ENCODE measurements around the gene VAT1L.
A peak's percentile ranks its signal among the peaks of the same experiment; 100 is the strongest.

Gene VAT1L

GRCh38 chr16:77788181-77789084 is at the start of gene VAT1L:
Gene VAT1L, plus strand, starts transcription at chr16:77788564. Its CDS starts 119 bp downstream, at chr16:77788683.
- Histone ChIP-seq H3K9me3 (ENCODE audit: control insufficient read depth, low read depth, low read length) (no peaks in the 10 kb centered on the region), H3K4me1 (ENCODE audit: control insufficient read depth, low read depth, low read length) (peaks cover 11% of the 10 kb centered on the region), H3K27ac (ENCODE audit: low read length) (peak within 1 kb of the TSS; percentile 26), H3K27me3 (ENCODE audit: control insufficient read depth, insufficient read depth, low read length) (peaks cover 38% of the 10 kb centered on the region), H3K9ac (ENCODE audit: low read length) (peak within 1 kb of the TSS; percentile 48), H3K4me3 (ENCODE audit: low read length) (peak within 1 kb of the TSS; percentile 90), H3K36me3 (ENCODE audit: control insufficient read depth, low read depth, low read length) (no peaks in the 10 kb centered on the region)

- no peaks in the 10 kb centered on the region for H3K4me1 ChIP-seq (ENCODE audit: control insufficient read depth, low read depth, low read length)
- no peaks in the 10 kb centered on the region for H3K9me3 ChIP-seq (ENCODE audit: control insufficient read depth, low read depth, low read length)
- H3K4me3 ChIP-seq (ENCODE audit: low read length) = no peak overlapping the region
- H3K36me3 ChIP-seq (ENCODE audit: control insufficient read depth, low read depth, low read length) = no peaks in the 10 kb centered on the region
- no peaks in the 10 kb centered on the region for H3K27me3 ChIP-seq (ENCODE audit: control insufficient read depth, insufficient read depth, low read length)
- no peak overlapping the region for H3K27ac ChIP-seq (ENCODE audit: low read length)
- no peak overlapping the region for H3K9ac ChIP-seq (ENCODE audit: low read length)
Measured at GRCh38 chr16:77738706-77739558, 49.4 kb upstream of the VAT1L start.

- Histone ChIP-seq H3K4me3 (ENCODE audit: low read length) (no peak overlapping the region), H3K9ac (ENCODE audit: low read length) (no peak overlapping the region), H3K36me3 (ENCODE audit: control insufficient read depth, low read depth, low read length) (no peaks in the 10 kb centered on the region), H3K4me1 (ENCODE audit: control insufficient read depth, low read depth, low read length) (no peaks in the 10 kb centered on the region), H3K9me3 (ENCODE audit: control insufficient read depth, low read depth, low read length) (no peaks in the 10 kb centered on the region), H3K27me3 (ENCODE audit: control insufficient read depth, insufficient read depth, low read length) (no peaks in the 10 kb centered on the region), H3K27ac (ENCODE audit: low read length) (no peak overlapping the region)
Measured at GRCh38 chr16:77739559-77739892, 48.8 kb upstream of the VAT1L start.

- no peaks in the 10 kb centered on the region for H3K4me1 ChIP-seq (ENCODE audit: control insufficient read depth, low read depth, low read length)
- H3K27ac ChIP-seq (ENCODE audit: low read length) = no peak overlapping the region
- no peaks in the 10 kb centered on the region for H3K9me3 ChIP-seq (ENCODE audit: control insufficient read depth, low read depth, low read length)
- no peak overlapping the region for H3K9ac ChIP-seq (ENCODE audit: low read length)
- H3K36me3 ChIP-seq (ENCODE audit: control insufficient read depth, low read depth, low read length) = no peaks in the 10 kb centered on the region
- H3K4me3 ChIP-seq (ENCODE audit: low read length) = no peak overlapping the region
- no peaks in the 10 kb centered on the region for H3K27me3 ChIP-seq (ENCODE audit: control insufficient read depth, insufficient read depth, low read length)
Measured at GRCh38 chr16:77744141-77744540, 44.2 kb upstream of the VAT1L start.

- H3K36me3 ChIP-seq (ENCODE audit: control insufficient read depth, low read depth, low read length) = no peaks in the 10 kb centered on the region
- H3K27ac ChIP-seq (ENCODE audit: low read length) = no peak overlapping the region
- no peaks in the 10 kb centered on the region for H3K4me1 ChIP-seq (ENCODE audit: control insufficient read depth, low read depth, low read length)
- H3K9me3 ChIP-seq (ENCODE audit: control insufficient read depth, low read depth, low read length) = no peaks in the 10 kb centered on the region
- no peaks in the 10 kb centered on the region for H3K27me3 ChIP-seq (ENCODE audit: control insufficient read depth, insufficient read depth, low read length)
- H3K9ac ChIP-seq (ENCODE audit: low read length) = no peak overlapping the region
- no peak overlapping the region for H3K4me3 ChIP-seq (ENCODE audit: low read length)
Measured at GRCh38 chr16:77745972-77746371, 42.4 kb upstream of the VAT1L start.

- Histone ChIP-seq H3K36me3 (ENCODE audit: control insufficient read depth, low read depth, low read length) (no peaks in the 10 kb centered on the region), H3K27ac (ENCODE audit: low read length) (no peak overlapping the region), H3K9ac (ENCODE audit: low read length) (no peak overlapping the region), H3K4me1 (ENCODE audit: control insufficient read depth, low read depth, low read length) (no peaks in the 10 kb centered on the region), H3K4me3 (ENCODE audit: low read length) (no peak overlapping the region), H3K9me3 (ENCODE audit: control insufficient read depth, low read depth, low read length) (no peaks in the 10 kb centered on the region), H3K27me3 (ENCODE audit: control insufficient read depth, insufficient read depth, low read length) (no peaks in the 10 kb centered on the region)
Measured at GRCh38 chr16:77748421-77749005, 39.9 kb upstream of the VAT1L start.

GRCh38 chr16:77749415-77749814 is 38.9 kb upstream of the VAT1L start:
- Histone ChIP-seq H3K9me3 (ENCODE audit: control insufficient read depth, low read depth, low read length) (no peaks in the 10 kb centered on the region), H3K36me3 (ENCODE audit: control insufficient read depth, low read depth, low read length) (no peaks in the 10 kb centered on the region), H3K27me3 (ENCODE audit: control insufficient read depth, insufficient read depth, low read length) (no peaks in the 10 kb centered on the region), H3K27ac (ENCODE audit: low read length) (no peak overlapping the region), H3K9ac (ENCODE audit: low read length) (no peak overlapping the region), H3K4me3 (ENCODE audit: low read length) (no peak overlapping the region), H3K4me1 (ENCODE audit: control insufficient read depth, low read depth, low read length) (no peaks in the 10 kb centered on the region)

GRCh38 chr16:77758046-77758445 is 30.3 kb upstream of the VAT1L start:
- Histone ChIP-seq H3K27ac (ENCODE audit: low read length) (no peak overlapping the region), H3K9me3 (ENCODE audit: control insufficient read depth, low read depth, low read length) (no peaks in the 10 kb centered on the region), H3K9ac (ENCODE audit: low read length) (no peak overlapping the region), H3K36me3 (ENCODE audit: control insufficient read depth, low read depth, low read length) (no peaks in the 10 kb centered on the region), H3K4me3 (ENCODE audit: low read length) (no peak overlapping the region), H3K27me3 (ENCODE audit: control insufficient read depth, insufficient read depth, low read length) (no peaks in the 10 kb centered on the region), H3K4me1 (ENCODE audit: control insufficient read depth, low read depth, low read length) (no peaks in the 10 kb centered on the region)

- Histone ChIP-seq H3K27me3 (ENCODE audit: control insufficient read depth, insufficient read depth, low read length) (no peaks in the 10 kb centered on the region), H3K4me3 (ENCODE audit: low read length) (no peak overlapping the region), H3K27ac (ENCODE audit: low read length) (no peak overlapping the region), H3K4me1 (ENCODE audit: control insufficient read depth, low read depth, low read length) (no peaks in the 10 kb centered on the region), H3K9me3 (ENCODE audit: control insufficient read depth, low read depth, low read length) (no peaks in the 10 kb centered on the region), H3K36me3 (ENCODE audit: control insufficient read depth, low read depth, low read length) (no peaks in the 10 kb centered on the region), H3K9ac (ENCODE audit: low read length) (no peak overlapping the region)
Measured at GRCh38 chr16:77758508-77758907, 29.9 kb upstream of the VAT1L start.

GRCh38 chr16:77759201-77759600 is 29.2 kb upstream of the VAT1L start:
- Histone ChIP-seq H3K27ac (ENCODE audit: low read length) (no peak overlapping the region), H3K4me1 (ENCODE audit: control insufficient read depth, low read depth, low read length) (no peaks in the 10 kb centered on the region), H3K27me3 (ENCODE audit: control insufficient read depth, insufficient read depth, low read length) (no peaks in the 10 kb centered on the region), H3K4me3 (ENCODE audit: low read length) (no peak overlapping the region), H3K9ac (ENCODE audit: low read length) (no peak overlapping the region), H3K9me3 (ENCODE audit: control insufficient read depth, low read depth, low read length) (no peaks in the 10 kb centered on the region), H3K36me3 (ENCODE audit: control insufficient read depth, low read depth, low read length) (no peaks in the 10 kb centered on the region)

- H3K9me3 ChIP-seq (ENCODE audit: control insufficient read depth, low read depth, low read length) = no peaks in the 10 kb centered on the region
- no peak overlapping the region for H3K9ac ChIP-seq (ENCODE audit: low read length)
- H3K4me3 ChIP-seq (ENCODE audit: low read length) = no peak overlapping the region
- H3K36me3 ChIP-seq (ENCODE audit: control insufficient read depth, low read depth, low read length) = no peaks in the 10 kb centered on the region
- no peak overlapping the region for H3K27ac ChIP-seq (ENCODE audit: low read length)
- no peaks in the 10 kb centered on the region for H3K27me3 ChIP-seq (ENCODE audit: control insufficient read depth, insufficient read depth, low read length)
- H3K4me1 ChIP-seq (ENCODE audit: control insufficient read depth, low read depth, low read length) = no peaks in the 10 kb centered on the region
Measured at GRCh38 chr16:77759821-77760220, 28.5 kb upstream of the VAT1L start.

All from iPS-18a (cell line).